Keratinocyte (primary cell): ENCODE data around the gene TMED10. TPM values are rescaled to one million over a fixed set of nuclear protein-coding genes. Genes with fewer than 3 reads are reported as not detected.

Experiments
- DNase-seq: peaks from one replicate; pipeline ENCODE4 v3.0.0-alpha.2; 2011; ENCODE audit warnings: low read depth, missing footprints, low spot score
- FAIRE-seq: peaks from 2 replicates; lab custom pipeline; 2011; peaks lifted over from hg19 to GRCh38; lab: Jason Lieb, UNC
- H2AFZ ChIP-seq: 2 replicates; pipeline ENCODE4 v1.6.0; 2012; ENCODE audit warnings: low read length, control low read depth, inconsistent platforms; ENCODE audit not compliant: control insufficient read depth
- H3K27ac ChIP-seq: 2 replicates; pipeline ENCODE4 v1.5.1; 2011; ENCODE audit warnings: low read length; ENCODE audit not compliant: control insufficient read depth, insufficient read depth
- H3K27me3 ChIP-seq: 3 replicates; pipeline ENCODE4 v1.6.0; 2011; ENCODE audit warnings: low read length; ENCODE audit not compliant: control insufficient read depth, insufficient read depth; ENCODE audit errors: extremely low read depth
- H3K36me3 ChIP-seq, 2 experiments: 2 replicates in 1 of 2; 3 replicates in 1 of 2; pipeline ENCODE4 v1.5.1; 2011; ENCODE audit warnings: low read length in 2 of 2, mild to moderate bottlenecking in 1 of 2; ENCODE audit not compliant: control insufficient read depth in 2 of 2, insufficient read depth in 2 of 2; ENCODE audit errors: extremely low read depth in 1 of 2
- H3K4me1 ChIP-seq: 3 replicates; pipeline ENCODE4 v1.5.1; 2011; ENCODE audit warnings: low read length; ENCODE audit not compliant: control insufficient read depth, insufficient read depth; ENCODE audit errors: extremely low read depth
- H3K4me2 ChIP-seq: 3 replicates; pipeline ENCODE4 v1.6.0; 2011; ENCODE audit warnings: low read depth, low read length; ENCODE audit not compliant: control insufficient read depth, insufficient read depth; ENCODE audit errors: extremely low read depth
- H3K4me3 ChIP-seq, 3 experiments: fragments of 200-600 bp in 1 of 3; sonication (generic) in 1 of 3; 2 replicates in 2 of 3; 3 replicates in 1 of 3; pipeline ENCODE4 v1.5.1; 2011 to 2016; ENCODE audit warnings: low read length in 3 of 3, mild to moderate bottlenecking in 3 of 3, control low read depth in 2 of 3, inconsistent platforms in 1 of 3, low read depth in 1 of 3, mixed read lengths in 1 of 3, mixed run types in 1 of 3, moderate library complexity in 1 of 3; ENCODE audit not compliant: control insufficient read depth in 2 of 3, insufficient read depth in 2 of 3; ENCODE audit errors: extremely low read depth in 1 of 3
- H3K79me2 ChIP-seq: 2 replicates; pipeline ENCODE4 v1.6.0; 2012; ENCODE audit warnings: low read length; ENCODE audit not compliant: control insufficient read depth, insufficient read depth
- H3K9ac ChIP-seq: 3 replicates; pipeline ENCODE4 v1.6.0; 2011; ENCODE audit warnings: low read length; ENCODE audit not compliant: control insufficient read depth, insufficient read depth; ENCODE audit errors: extremely low read depth
- H3K9me1 ChIP-seq: 3 replicates; pipeline ENCODE4 v1.6.0; 2011; ENCODE audit warnings: low read length; ENCODE audit not compliant: control insufficient read depth, insufficient read depth; ENCODE audit errors: extremely low read depth
- H3K9me3 ChIP-seq: 2 replicates; pipeline ENCODE4 v1.5.1; 2012; ENCODE audit warnings: low read depth, low read length; ENCODE audit not compliant: control insufficient read depth
- H4K20me1 ChIP-seq: 3 replicates; pipeline ENCODE4 v1.6.0; 2011; ENCODE audit warnings: low read length; ENCODE audit not compliant: control insufficient read depth, insufficient read depth; ENCODE audit errors: extremely low read depth
- CTCF ChIP-seq, 3 experiments: IDR thresholded peaks in 1 of 3; conservative IDR thresholded peaks in 1 of 3; optimal IDR thresholded peaks in 1 of 3; 2 replicates in 2 of 3; 3 replicates in 1 of 3; pipeline versions ENCODE3 to v1.5.1; 2011; ENCODE audit warnings: low read length in 3 of 3, mild to moderate bottlenecking in 3 of 3, moderate library complexity in 2 of 3, control low read depth in 1 of 3, inconsistent platforms in 1 of 3; ENCODE audit not compliant: insufficient read depth in 2 of 3; ENCODE audit errors: extremely low read depth in 1 of 3
- EZH2 ChIP-seq: IDR thresholded peaks from one replicate; pipeline ENCODE4 v1.6.1; 2012; ENCODE audit warnings: inconsistent platforms, mild to moderate bottlenecking, low read length, moderate library complexity
- dilution Hi-C: fragments of 300-500 bp; cut with MboI; formaldehyde crosslinking; loops from one replicate; pipeline ENCODE4 v1.7.0; 2020; ENCODE audit warnings: low sequenced_read_pairs; ENCODE audit not compliant: extremely low pct_ligation_motif_present
- polyA plus RNA-seq, 5 experiments: library from polyadenylated mRNA; depleted of rRNA in 3 of 5; stranded (reverse) in 3 of 5; stranded (forward) in 1 of 5; unstranded in 1 of 5; fragments of >200 nt; gene quantifications; 1 replicate in 1 of 5; 2 replicates in 3 of 5; 3 replicates in 1 of 5; pipeline versions ENCODE4 v1.2.1 to v1.2.3, GENCODE V29; 2011 to 2012; ENCODE audit warnings: missing spikeins in 2 of 5, low read depth in 1 of 5, low replicate concordance in 1 of 5

The TMED10 gene
- polyA plus RNA-seq, 1 donor (not counting 4 experiments of a cell fraction or from before 2014, with no cell fraction given) = 428 TPM

GRCh38 chr14:75217508-75218206 lies 41.2 kb upstream of the TMED10 start:
- no peaks in the 10 kb centered on the region for H3K9me3 ChIP-seq
- H2AFZ ChIP-seq = no peak overlapping the region
- no peaks in the 10 kb centered on the region for H3K9me1 ChIP-seq
- FAIRE-seq (no peak), DNase-seq (no peak)
- no peaks in the 10 kb centered on the region for H4K20me1 ChIP-seq
- H3K27ac ChIP-seq = no peak overlapping the region
- no peaks in the 10 kb centered on the region for H3K36me3 ChIP-seq
- no peaks in the 10 kb centered on the region for H3K27me3 ChIP-seq
- no peak overlapping the region for H3K9ac ChIP-seq
- H3K4me2 ChIP-seq = no peak overlapping the region
- no peaks in the 10 kb centered on the region for H3K79me2 ChIP-seq
- dilution Hi-C loops = no loop called here
- no peak overlapping the region for H3K4me3 ChIP-seq
- peaks cover 13% of the 10 kb centered on the region for H3K4me1 ChIP-seq
- TF ChIP-seq CTCF (optimal IDR thresholded peaks at IDR 0.05 in 1 of 3, IDR thresholded peaks at IDR 0.05 in 1 of 3, conservative IDR thresholded peaks at IDR 0.05 in 1 of 3; ENCODE audit: extremely low read depth in 1 of 3, insufficient read depth in 2 of 3, low read length in 3 of 3) = no peak
- TF ChIP-seq EZH2 = no peak

DNA sequence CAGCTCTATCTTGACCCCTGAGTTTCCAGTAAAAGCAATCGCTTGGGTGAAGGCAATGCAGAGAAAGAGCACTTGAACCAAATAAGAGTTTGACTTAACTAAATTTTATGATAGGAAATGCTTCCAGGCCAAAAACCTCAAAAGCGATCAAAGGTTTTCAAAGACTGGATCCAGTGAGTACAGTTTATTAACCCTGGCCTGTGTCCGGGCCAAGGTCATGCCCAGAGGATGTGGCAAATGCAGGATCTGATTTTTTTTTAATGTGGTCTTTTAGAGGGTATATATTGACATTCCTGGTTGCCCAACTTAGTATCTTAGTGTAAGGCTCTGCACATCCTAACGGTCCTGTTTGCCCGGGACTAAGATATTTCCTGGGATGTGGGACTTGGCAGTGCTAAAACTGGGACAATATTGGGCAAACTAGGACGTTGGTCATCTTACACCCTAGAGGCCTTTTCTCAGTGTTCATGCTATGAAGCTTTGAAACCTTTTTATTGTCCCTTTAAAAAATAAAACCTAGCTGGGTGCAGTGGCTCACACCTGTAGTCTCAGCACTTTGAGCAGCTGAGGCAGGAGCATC lies 40.1 kb upstream of the TMED10 start:
- Histone ChIP-seq H3K9me1 (no peaks in the 10 kb centered on the region), H2AFZ (no peak overlapping the region), H3K4me1 (peaks cover 2% of the 10 kb centered on the region), H3K9me3 (no peaks in the 10 kb centered on the region), H3K27ac (no peak overlapping the region), H4K20me1 (no peaks in the 10 kb centered on the region), H3K79me2 (no peaks in the 10 kb centered on the region), H3K36me3 (no peaks in the 10 kb centered on the region), H3K4me2 (no peak overlapping the region), H3K9ac (no peak overlapping the region), H3K4me3 (no peak overlapping the region), H3K27me3 (no peaks in the 10 kb centered on the region)
- FAIRE-seq (no peak), DNase-seq (no peak)
- dilution Hi-C loops = no loop called here
- no peak for TF ChIP-seq EZH2
- no peak for TF ChIP-seq CTCF (optimal IDR thresholded peaks at IDR 0.05 in 1 of 3, IDR thresholded peaks at IDR 0.05 in 1 of 3, conservative IDR thresholded peaks at IDR 0.05 in 1 of 3; ENCODE audit: extremely low read depth in 1 of 3, insufficient read depth in 2 of 3, low read length in 3 of 3)
